Body of pancreas (tissue), 4 donors: ENCODE data around the gene VCX2. TPM values are rescaled to one million over a fixed set of nuclear protein-coding genes. Genes with fewer than 3 reads are reported as not detected.
"Not testable (repeated sequence)": the region's sequence is repeated elsewhere in the genome, so short reads cannot be mapped to it uniquely, and the experiment has no call there.

Experiments
- ATAC-seq: fragments of 150-250 bp; one replicate; pipeline ENCODE4 v1.9.1; 2016
- DNase-seq, 4 donors: peaks; one replicate each; pipeline ENCODE4 v3.0.0-alpha.2; 2019
- H3K27ac ChIP-seq, 4 donors: fragments of 200-600 bp; sonication (generic); 1 replicate in 3 of 4; 2 replicates in 1 of 4; pipeline versions ENCODE4 v1.5.1 to v1.6.1; 2016 to 2019; ENCODE audit warnings: mild to moderate bottlenecking in 1 of 4, mixed read lengths in 1 of 4, moderate library complexity in 1 of 4
- H3K27me3 ChIP-seq, 2 donors: fragments of 200-600 bp; sonication (generic); one replicate each; pipeline ENCODE4 v1.6.0; 2016; ENCODE audit warnings: mild to moderate bottlenecking in 1 of 2
- H3K36me3 ChIP-seq, 2 donors: fragments of 200-600 bp; sonication (generic); replicated peaks in 1 of 2; 2 replicates each; pipeline ENCODE4 v1.5.1; 2016; ENCODE audit warnings: low read depth in 2 of 2; ENCODE audit not compliant: insufficient read depth in 1 of 2
- H3K4me1 ChIP-seq: fragments of 200-600 bp; sonication (generic); one replicate; pipeline ENCODE4 v1.6.0; 2016
- H3K4me3 ChIP-seq, 2 donors: fragments of 200-600 bp; sonication (generic); 1 replicate in 1 of 2; 2 replicates in 1 of 2; pipeline ENCODE4 v1.5.1; 2016 to 2019
- H3K9me3 ChIP-seq, 3 donors: fragments of 200-600 bp; sonication (generic); 1 replicate in 2 of 3; 2 replicates in 1 of 3; pipeline ENCODE4 v1.5.1; 2016
- CTCF ChIP-seq, 7 experiments: fragments of 450-650 bp in 4 of 7; fragments of 200-600 bp in 3 of 7; sonication (generic) in 3 of 7; IDR thresholded peaks; one replicate each; pipeline ENCODE4 v1.5.1; 2016 to 2019; ENCODE audit warnings: antibody characterized with exemption in 7 of 7
- POLR2A ChIP-seq, 3 donors: fragments of 450-650 bp; IDR thresholded peaks; one replicate each; pipeline ENCODE4 v1.6.1; 2016; ENCODE audit warnings: antibody characterized with exemption in 3 of 3, mild to moderate bottlenecking in 2 of 3
- WGBS, 2 donors: methylation state at CpG; one replicate each; pipeline ENCODE4 v1.1.5; 2017; 5-methylcytosine and 5-hydroxymethylcytosine counted together
- intact Hi-C: fragments of 100-400 bp; cut with DNase I; formaldehyde crosslinking; loops from one replicate; pipeline ENCODE4 v1.15.1; 2023
- total RNA-seq, 2 donors: library from RNA; depleted of rRNA; stranded (reverse); fragments of >200 nt; gene quantifications; one replicate each; pipeline ENCODE4 v1.1.0, GENCODE V29; 2016

The VCX2 gene
- not detected for total RNA-seq

- H3K9me3 ChIP-seq, H3K4me3 ChIP-seq, H3K27ac ChIP-seq, ATAC-seq, H3K36me3 ChIP-seq, intact Hi-C loops, DNase-seq, H3K27me3 ChIP-seq, H3K4me1 ChIP-seq: not testable (repeated sequence)
- whole genome bisulfite sequencing, 2 donors, result 100% methylated on average over 3 of the region's 3 CpGs
Measured at GRCh38 chrX:8171169-8171568, at the start of gene VCX2. TSS of gene VCX2 (minus strand) at chrX:8171267. CDS start at chrX:8170643, 624 bp downstream.

- intact Hi-C loops, result no loop called here
- Histone ChIP-seq H3K4me1 (no peaks in the 10 kb centered on the region), H3K9me3 (no peaks in the 10 kb centered on the region), H3K27ac (no peak overlapping the region), H3K4me3 (no peak overlapping the region), H3K27me3 (no peaks in the 10 kb centered on the region), H3K36me3 (no peaks in the 10 kb centered on the region)
- ATAC-seq, result no peak
- no peak for DNase-seq
- no peak for TF ChIP-seq POLR2A (IDR thresholded peaks at IDR 0.05)
- no peak for TF ChIP-seq CTCF (IDR thresholded peaks at IDR 0.05)
- 65 to 70% methylated on average over 4 of the region's 4 CpGs for WGBS, 2 donors
Measured at GRCh38 chrX:8204943-8205342, 33.9 kb upstream of the VCX2 start.

- Histone ChIP-seq H3K4me3 (no peak overlapping the region), H3K36me3 (no peaks in the 10 kb centered on the region), H3K4me1 (no peaks in the 10 kb centered on the region), H3K27ac (no peak overlapping the region), H3K27me3 (no peaks in the 10 kb centered on the region), H3K9me3 (no peaks in the 10 kb centered on the region)
- no peak for DNase-seq
- 53 to 73% methylated on average over 5 of the region's 6 CpGs for WGBS, 2 donors
- TF ChIP-seq CTCF (IDR thresholded peaks at IDR 0.05) (no peak), POLR2A (IDR thresholded peaks at IDR 0.05) (no peak)
- no peak for ATAC-seq
- intact Hi-C loops, result no loop called here
Measured at GRCh38 chrX:8204169-8204935, 33.3 kb upstream of the VCX2 start.

GRCh38 chrX:8201896-8202331 lies 30.8 kb upstream of the VCX2 start:
- H3K4me1 ChIP-seq, result no peaks in the 10 kb centered on the region
- DNase-seq, result no peak
- intact Hi-C loops, result no loop called here
- no peaks in the 10 kb centered on the region for H3K27me3 ChIP-seq
- 36 to 60% methylated on average over 3 to 8 of the region's 8 CpGs for WGBS, 2 donors
- no peak for TF ChIP-seq CTCF (IDR thresholded peaks at IDR 0.05)
- TF ChIP-seq POLR2A (IDR thresholded peaks at IDR 0.05), result no peak
- no peaks in the 10 kb centered on the region for H3K9me3 ChIP-seq
- no peak for ATAC-seq
- no peaks in the 10 kb centered on the region for H3K36me3 ChIP-seq
- H3K4me3 ChIP-seq, result no peak overlapping the region
- H3K27ac ChIP-seq, result no peak overlapping the region

GRCh38 chrX:8196776-8197175 lies 25.7 kb upstream of the VCX2 start:
- H3K4me3 ChIP-seq, result no peak overlapping the region
- H3K36me3 ChIP-seq, result no peaks in the 10 kb centered on the region
- intact Hi-C loops, result no loop called here
- ATAC-seq (no peak), DNase-seq (no peak)
- TF ChIP-seq CTCF (IDR thresholded peaks at IDR 0.05) (no peak), POLR2A (IDR thresholded peaks at IDR 0.05) (no peak)
- H3K27ac ChIP-seq, result no peak overlapping the region
- H3K27me3 ChIP-seq, result no peaks in the 10 kb centered on the region
- WGBS, 2 donors, result 75 to 85% methylated on average over 2 to 7 of the region's 7 CpGs
- no peaks in the 10 kb centered on the region for H3K9me3 ChIP-seq
- H3K4me1 ChIP-seq, result no peaks in the 10 kb centered on the region
